C4-2B (cell line): ENCODE results near the gene IL20RB.

Experiments
- ZFX ChIP-seq: fragments of 450-650 bp; IDR thresholded peaks from 2 replicates; pipeline ENCODE4 v1.6.1; 2017
- TF ChIP-seq, protein P1 (sequence below): fragments of 450-650 bp; conservative IDR thresholded peaks from 2 replicates; pipeline ENCODE4 v1.5.1; 2017; ENCODE audit warnings: mild to moderate bottlenecking

DNA sequence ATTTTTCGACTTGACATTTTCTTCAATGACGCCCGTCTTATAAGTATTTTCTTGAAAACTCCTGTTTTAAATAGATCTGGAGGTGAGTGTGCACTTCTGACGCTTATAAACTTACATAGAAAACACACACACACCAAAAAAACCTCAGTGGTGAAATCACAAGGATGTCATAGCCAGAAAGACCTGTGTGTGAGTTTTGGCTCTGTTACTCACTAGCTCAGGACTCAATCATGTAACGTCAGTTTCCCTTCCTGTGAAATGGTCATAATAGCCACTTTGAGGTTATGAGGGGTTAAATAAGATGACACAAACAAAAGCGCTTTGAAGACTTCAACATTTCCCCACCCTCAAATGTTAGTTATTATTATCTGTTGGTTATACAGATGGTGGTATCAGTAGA lies 1.8 kb downstream of the IL20RB start:
- TF ChIP-seq, protein P1, sequence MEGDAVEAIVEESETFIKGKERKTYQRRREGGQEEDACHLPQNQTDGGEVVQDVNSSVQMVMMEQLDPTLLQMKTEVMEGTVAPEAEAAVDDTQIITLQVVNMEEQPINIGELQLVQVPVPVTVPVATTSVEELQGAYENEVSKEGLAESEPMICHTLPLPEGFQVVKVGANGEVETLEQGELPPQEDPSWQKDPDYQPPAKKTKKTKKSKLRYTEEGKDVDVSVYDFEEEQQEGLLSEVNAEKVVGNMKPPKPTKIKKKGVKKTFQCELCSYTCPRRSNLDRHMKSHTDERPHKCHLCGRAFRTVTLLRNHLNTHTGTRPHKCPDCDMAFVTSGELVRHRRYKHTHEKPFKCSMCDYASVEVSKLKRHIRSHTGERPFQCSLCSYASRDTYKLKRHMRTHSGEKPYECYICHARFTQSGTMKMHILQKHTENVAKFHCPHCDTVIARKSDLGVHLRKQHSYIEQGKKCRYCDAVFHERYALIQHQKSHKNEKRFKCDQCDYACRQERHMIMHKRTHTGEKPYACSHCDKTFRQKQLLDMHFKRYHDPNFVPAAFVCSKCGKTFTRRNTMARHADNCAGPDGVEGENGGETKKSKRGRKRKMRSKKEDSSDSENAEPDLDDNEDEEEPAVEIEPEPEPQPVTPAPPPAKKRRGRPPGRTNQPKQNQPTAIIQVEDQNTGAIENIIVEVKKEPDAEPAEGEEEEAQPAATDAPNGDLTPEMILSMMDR: no peak
- no peak for TF ChIP-seq ZFX
